Measurements from ENCODE around the gene PF4V1. TPM values are rescaled to one million over a fixed set of nuclear protein-coding genes. Genes with fewer than 3 reads are reported as not detected.

PF4V1 gene, protein sequence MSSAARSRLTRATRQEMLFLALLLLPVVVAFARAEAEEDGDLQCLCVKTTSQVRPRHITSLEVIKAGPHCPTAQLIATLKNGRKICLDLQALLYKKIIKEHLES
- not detected for total RNA-seq

DNA sequence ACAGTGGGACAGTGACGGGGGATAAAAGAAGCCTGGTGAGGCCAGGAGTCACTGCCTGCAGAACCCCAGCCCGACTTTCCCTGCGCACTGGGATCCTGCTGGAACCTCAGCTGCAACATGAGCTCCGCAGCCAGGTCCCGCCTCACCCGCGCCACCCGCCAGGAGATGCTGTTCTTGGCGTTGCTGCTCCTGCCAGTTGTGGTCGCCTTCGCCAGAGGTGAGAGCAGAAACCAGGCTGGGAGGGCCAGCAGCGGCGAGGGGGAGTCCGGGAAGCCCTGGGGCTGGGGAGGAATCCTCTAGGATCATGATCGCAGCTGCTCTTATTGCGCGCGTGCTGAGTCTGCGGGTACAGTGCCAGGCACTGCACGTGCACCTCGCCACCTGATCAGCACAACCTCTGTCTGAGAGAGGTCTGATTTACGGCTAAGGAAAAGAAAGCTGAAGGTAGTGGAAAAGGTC lies at the start of gene PF4V1:
Gene PF4V1 (plus strand): TSS at position 51 of the 459 bp plus-strand sequence. CDS start 67 bp downstream, at position 118.
- Mint-ChIP-seq H3K36me3 (ENCODE audit: low read depth) (no peaks in the 10 kb centered on the region), H3K9me3 (no peaks in the 10 kb centered on the region), H3K27ac (no peak within 1 kb of the TSS), H3K4me1 (no peaks in the 10 kb centered on the region), H3K4me3 (no peak within 1 kb of the TSS), H3K27me3 (peaks cover 3% of the 10 kb centered on the region)
- ChIA-PET POLR2A (no interaction called here), CTCF (no interaction called here)
- DNase-seq, result no peak

DNA sequence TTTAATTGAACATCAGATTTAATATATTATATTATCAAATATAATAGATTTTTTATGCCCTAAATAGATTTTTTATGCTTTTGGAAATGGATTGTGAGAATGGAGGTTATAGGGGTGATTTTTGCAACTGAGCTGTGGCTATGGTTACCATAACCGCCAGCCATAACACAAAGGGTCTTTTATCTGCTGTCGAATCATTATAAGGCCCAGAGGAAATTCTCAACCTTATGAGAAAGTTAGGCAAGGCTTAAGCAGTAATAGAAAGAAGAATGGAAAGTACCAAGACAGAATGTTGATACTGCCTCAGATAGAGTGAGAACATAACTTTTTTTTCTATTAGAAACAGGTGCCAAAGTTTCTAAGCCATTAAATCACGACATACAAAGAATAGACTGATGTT lies 42.9 kb upstream of the PF4V1 start:
- ChIA-PET CTCF (no interaction called here), POLR2A (no interaction called here)
- Mint-ChIP-seq H3K36me3 (ENCODE audit: low read depth) (no peaks in the 10 kb centered on the region), H3K4me3 (no peak overlapping the region), H3K27me3 (no peaks in the 10 kb centered on the region), H3K27ac (no peak overlapping the region), H3K9me3 (peaks cover 5% of the 10 kb centered on the region), H3K4me1 (peaks cover 6% of the 10 kb centered on the region)
- no peak for DNase-seq

DNA sequence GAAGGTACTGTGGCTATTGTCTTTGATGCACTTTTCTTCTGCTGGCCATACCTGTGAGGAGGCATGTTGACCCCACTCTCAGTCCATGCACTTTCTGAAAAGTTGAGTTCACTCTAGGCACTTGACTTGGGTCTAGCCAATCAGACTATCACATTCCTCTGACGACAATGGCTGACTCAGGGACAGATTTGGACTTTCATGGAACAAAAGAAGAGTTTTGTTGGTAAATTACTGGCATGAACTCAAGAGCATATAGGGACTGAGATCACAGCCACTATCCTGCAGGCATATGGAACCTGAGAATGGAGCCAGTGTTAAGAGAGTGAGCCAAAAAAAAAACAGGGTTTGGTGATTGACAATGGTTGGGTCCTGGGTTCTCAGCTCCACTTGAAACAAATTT lies 41.3 kb upstream of the PF4V1 start:
- Mint-ChIP-seq H3K4me3 (no peak overlapping the region), H3K9me3 (peaks cover 10% of the 10 kb centered on the region), H3K4me1 (peaks cover 16% of the 10 kb centered on the region), H3K27me3 (no peaks in the 10 kb centered on the region), H3K36me3 (ENCODE audit: low read depth) (no peaks in the 10 kb centered on the region), H3K27ac (no peak overlapping the region)
- no peak for DNase-seq
- POLR2A ChIA-PET, result no interaction called here
- CTCF ChIA-PET, result no interaction called here

DNA sequence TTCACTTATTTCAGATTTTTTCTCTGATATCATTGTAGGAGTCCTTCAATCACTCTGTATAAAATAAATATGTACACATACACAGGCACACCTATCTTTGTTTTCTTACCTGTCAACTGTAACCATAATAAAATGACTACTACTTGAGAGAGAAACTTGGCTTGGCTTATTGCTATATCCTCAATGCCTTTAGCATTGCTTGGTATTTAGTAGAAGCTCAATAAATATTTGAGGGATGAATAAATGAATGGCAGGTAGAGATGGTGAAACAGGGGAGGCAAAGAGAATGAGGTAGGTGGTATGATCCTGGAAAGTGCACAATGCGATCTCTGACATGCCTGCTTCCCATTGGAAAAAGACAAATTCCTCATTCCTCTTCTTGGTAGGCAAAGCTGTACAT lies 38.4 kb upstream of the PF4V1 start:
- H3K36me3 Mint-ChIP-seq (ENCODE audit: low read depth), result no peaks in the 10 kb centered on the region
- H3K4me3 Mint-ChIP-seq, result no peak overlapping the region
- peaks cover 10% of the 10 kb centered on the region for H3K9me3 Mint-ChIP-seq
- no peak for DNase-seq
- peaks cover 19% of the 10 kb centered on the region for H3K4me1 Mint-ChIP-seq
- ChIA-PET POLR2A (no interaction called here), CTCF (no interaction called here)
- no peaks in the 10 kb centered on the region for H3K27me3 Mint-ChIP-seq
- peak overlapping the region; percentile 4 for H3K27ac Mint-ChIP-seq

DNA sequence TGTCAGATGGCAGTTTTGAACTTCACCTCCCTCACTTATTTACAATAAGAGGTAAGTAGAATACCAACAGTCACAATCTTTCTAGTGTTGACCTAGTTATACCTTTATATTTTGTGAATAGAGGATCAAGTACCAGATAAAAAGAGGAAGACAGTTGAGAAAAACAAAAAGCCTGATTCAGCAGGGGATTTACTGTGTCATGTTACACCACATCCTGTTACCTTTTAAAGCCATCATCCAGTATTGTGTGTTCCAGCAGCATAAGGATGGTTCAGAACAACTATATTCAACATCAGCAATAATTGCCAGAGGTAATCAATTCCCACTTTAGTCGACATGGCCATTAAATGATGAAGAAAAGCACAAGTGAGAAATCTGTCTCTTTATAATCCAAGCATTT lies 38.0 kb upstream of the PF4V1 start:
- Mint-ChIP-seq H3K36me3 (ENCODE audit: low read depth) (no peaks in the 10 kb centered on the region), H3K9me3 (peaks cover 10% of the 10 kb centered on the region), H3K27ac (peak overlapping the region; percentile 4), H3K4me3 (no peak overlapping the region), H3K27me3 (no peaks in the 10 kb centered on the region), H3K4me1 (peaks cover 19% of the 10 kb centered on the region)
- ChIA-PET POLR2A (no interaction called here), CTCF (no interaction called here)
- DNase-seq, result no peak

DNA sequence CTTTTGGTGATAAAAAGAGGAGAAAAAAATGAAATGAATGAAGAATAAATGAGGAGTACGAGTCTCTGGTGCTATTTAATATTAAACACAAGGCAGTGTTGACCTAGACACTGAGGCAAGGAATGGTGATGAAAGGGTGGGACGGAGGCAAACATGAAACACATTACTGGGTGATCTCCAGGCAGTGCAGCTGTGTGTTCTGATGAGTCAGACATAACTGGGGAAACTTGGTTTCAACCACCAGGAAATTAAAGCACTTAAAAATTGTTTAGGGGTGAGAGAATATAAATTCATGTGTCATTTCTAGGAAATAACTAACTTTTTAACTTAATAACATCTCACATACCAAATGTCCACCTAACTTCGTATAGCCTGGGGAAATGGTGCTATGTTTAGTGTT lies 36.3 kb upstream of the PF4V1 start:
- no peak for DNase-seq
- POLR2A ChIA-PET, result no interaction called here
- H3K27ac Mint-ChIP-seq, result no peak overlapping the region
- H3K9me3 Mint-ChIP-seq, result peaks cover 10% of the 10 kb centered on the region
- no peaks in the 10 kb centered on the region for H3K36me3 Mint-ChIP-seq (ENCODE audit: low read depth)
- no peaks in the 10 kb centered on the region for H3K27me3 Mint-ChIP-seq
- H3K4me1 Mint-ChIP-seq, result peaks cover 19% of the 10 kb centered on the region
- no peak overlapping the region for H3K4me3 Mint-ChIP-seq
- CTCF ChIA-PET, result no interaction called here

DNA sequence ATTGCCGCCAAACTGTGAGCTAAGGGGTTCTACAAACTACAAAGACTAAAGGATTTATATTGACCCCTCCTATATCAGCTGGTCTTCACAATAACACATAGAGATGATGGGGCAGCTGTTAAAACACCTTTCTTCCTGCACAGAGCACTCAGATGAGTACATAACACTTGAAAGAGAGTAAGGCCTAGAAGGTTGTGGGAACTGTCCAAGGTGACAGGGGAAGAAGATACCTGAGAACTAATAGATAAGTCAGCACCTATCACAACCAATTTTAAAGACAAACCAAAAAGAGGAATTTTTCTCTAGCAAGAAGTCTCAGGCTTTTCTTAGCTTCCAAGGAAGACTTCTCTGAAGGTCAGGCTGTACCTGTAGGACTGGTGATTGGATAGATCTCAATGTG lies 35.8 kb upstream of the PF4V1 start:
- peaks cover 19% of the 10 kb centered on the region for H3K4me1 Mint-ChIP-seq
- ChIA-PET POLR2A (no interaction called here), CTCF (no interaction called here)
- no peaks in the 10 kb centered on the region for H3K36me3 Mint-ChIP-seq (ENCODE audit: low read depth)
- H3K9me3 Mint-ChIP-seq, result peaks cover 10% of the 10 kb centered on the region
- DNase-seq, result no peak
- H3K27me3 Mint-ChIP-seq, result no peaks in the 10 kb centered on the region
- no peak overlapping the region for H3K4me3 Mint-ChIP-seq
- no peak overlapping the region for H3K27ac Mint-ChIP-seq

DNA sequence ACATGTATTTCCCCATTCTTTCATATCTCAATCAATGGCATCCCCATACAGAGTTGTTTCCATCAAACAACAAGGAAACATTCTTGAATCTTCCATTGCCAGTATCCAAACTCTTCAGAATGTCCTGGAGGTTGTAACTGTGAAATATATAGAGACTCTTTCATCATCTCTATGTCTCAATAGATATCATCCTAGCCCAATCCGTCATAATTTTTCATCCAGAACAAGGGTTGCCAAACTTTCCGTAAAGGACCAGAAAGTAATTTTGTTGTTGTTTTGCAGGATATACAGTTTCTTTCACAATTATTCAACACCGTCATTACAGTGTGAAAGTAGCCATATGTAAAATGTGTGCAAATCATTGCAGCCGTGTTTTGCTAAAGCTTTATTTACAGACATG lies 31.8 kb upstream of the PF4V1 start:
- Mint-ChIP-seq H3K4me3 (no peak overlapping the region), H3K36me3 (ENCODE audit: low read depth) (no peaks in the 10 kb centered on the region), H3K27me3 (no peaks in the 10 kb centered on the region), H3K9me3 (peaks cover 5% of the 10 kb centered on the region), H3K27ac (no peak overlapping the region), H3K4me1 (peaks cover 8% of the 10 kb centered on the region)
- POLR2A ChIA-PET, result no interaction called here
- CTCF ChIA-PET, result no interaction called here
- no peak for DNase-seq

DNA sequence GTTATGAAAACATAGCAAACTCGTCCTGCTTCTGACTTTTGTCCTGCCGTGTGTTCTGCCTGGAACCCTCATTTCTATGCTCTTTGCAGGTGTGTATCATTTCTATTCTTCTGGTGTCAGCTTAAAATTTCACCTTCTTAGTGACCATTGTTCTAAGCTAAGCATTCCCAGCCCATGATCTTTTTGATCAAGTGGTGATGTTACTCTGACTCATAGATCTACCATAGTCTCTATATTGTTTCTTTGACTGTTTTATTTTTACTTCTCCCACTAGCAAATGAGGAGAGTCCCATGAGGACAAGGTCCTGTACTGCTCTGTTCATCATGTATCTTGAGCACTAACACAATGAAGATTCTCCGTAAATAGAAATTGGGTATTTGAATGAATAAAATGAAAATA lies 30.7 kb upstream of the PF4V1 start:
- H3K9me3 Mint-ChIP-seq, result no peaks in the 10 kb centered on the region
- ChIA-PET POLR2A (no interaction called here), CTCF (no interaction called here)
- no peak overlapping the region for H3K4me3 Mint-ChIP-seq
- H3K36me3 Mint-ChIP-seq (ENCODE audit: low read depth), result no peaks in the 10 kb centered on the region
- H3K27ac Mint-ChIP-seq, result no peak overlapping the region
- H3K27me3 Mint-ChIP-seq, result no peaks in the 10 kb centered on the region
- no peaks in the 10 kb centered on the region for H3K4me1 Mint-ChIP-seq
- DNase-seq, result no peak

DNA sequence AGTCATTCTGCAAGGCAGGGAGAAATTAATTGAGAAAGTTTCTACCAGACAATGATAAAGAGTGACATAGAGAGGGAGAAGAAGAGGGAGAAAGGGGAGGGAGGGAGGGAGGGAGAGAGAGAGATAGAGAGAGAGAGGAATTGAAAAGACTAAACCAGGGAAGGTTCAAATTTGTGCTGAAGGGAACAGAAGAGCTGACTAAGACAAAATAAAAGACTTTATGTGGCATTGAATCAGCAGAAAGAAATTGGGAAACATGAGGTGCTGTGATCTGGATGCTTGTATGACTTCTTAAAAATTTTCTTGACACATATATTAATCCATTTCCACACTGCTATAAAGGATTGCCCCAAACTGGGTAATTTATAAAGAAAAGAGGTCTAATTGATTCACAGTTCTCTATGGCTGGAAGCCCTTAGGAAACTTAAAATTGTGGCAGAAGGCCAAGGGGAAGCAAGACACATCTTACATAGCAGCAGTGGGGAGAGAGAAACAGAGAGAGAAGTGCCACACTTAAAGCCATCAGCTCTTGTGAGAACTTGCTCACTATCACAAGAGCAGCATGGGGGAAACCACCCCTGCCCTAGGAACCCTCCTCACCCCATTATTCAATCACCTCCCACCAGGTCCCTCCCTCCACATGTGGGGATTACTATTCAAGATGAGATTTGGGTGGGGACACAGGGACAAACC lies 30.1 kb upstream of the PF4V1 start:
- Mint-ChIP-seq H3K9me3 (no peaks in the 10 kb centered on the region), H3K27ac (no peak overlapping the region), H3K36me3 (ENCODE audit: low read depth) (no peaks in the 10 kb centered on the region)

DNA sequence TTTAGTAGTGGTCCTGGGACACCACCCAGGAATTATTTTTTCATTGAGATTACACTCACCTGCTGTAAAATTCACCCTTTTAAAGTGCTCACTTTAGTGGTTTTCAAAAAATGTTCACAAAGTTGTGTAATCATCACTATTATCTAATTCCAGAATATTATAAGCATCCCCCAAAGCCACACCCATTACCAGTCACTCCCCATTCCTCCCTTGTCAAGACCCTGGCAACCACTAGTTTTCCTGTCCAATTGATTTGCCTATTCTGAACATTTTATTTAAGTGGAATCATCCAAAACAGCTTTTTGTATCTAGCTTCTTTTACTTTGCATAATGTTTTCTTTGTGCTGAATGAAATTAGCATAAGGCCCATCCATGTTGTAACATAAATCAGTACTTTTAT lies 29.3 kb upstream of the PF4V1 start:
- Mint-ChIP-seq H3K4me1 (no peaks in the 10 kb centered on the region), H3K4me3 (no peak overlapping the region), H3K27me3 (no peaks in the 10 kb centered on the region), H3K36me3 (ENCODE audit: low read depth) (no peaks in the 10 kb centered on the region), H3K27ac (no peak overlapping the region), H3K9me3 (no peaks in the 10 kb centered on the region)
- no peak for DNase-seq
- POLR2A ChIA-PET, result no interaction called here
- CTCF ChIA-PET, result no interaction called here

More for the DNA sequence above, 30.1 kb upstream of the PF4V1 start:
- H3K27me3 Mint-ChIP-seq, result no peaks in the 10 kb centered on the region
- no peak overlapping the region for H3K4me3 Mint-ChIP-seq
- ChIA-PET POLR2A (no interaction called here), CTCF (no interaction called here)
- no peak for DNase-seq
- no peaks in the 10 kb centered on the region for H3K4me1 Mint-ChIP-seq

DNA sequence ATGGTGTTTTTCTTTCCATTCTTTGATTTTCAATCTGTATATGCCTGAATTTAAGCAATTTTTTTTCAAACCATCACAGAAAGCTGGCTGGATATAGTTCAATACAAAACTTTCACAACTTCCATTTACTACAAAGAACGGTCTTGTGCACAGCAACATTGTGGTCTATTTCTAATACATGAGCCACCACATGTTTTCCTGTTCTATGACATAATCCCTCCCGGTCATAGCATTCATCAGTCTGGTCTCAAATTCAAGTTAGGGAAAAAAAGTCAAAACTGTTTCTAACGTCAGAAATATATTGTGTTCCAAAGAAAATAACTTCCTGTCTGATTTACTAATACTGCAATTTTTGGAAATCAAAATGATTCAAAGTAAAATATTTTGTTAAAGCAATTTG lies 24.1 kb upstream of the PF4V1 start:
- CTCF ChIA-PET, result no interaction called here
- no peak for DNase-seq
- H3K4me3 Mint-ChIP-seq, result no peak overlapping the region
- no peaks in the 10 kb centered on the region for H3K4me1 Mint-ChIP-seq
- peaks cover 3% of the 10 kb centered on the region for H3K9me3 Mint-ChIP-seq
- no peaks in the 10 kb centered on the region for H3K27me3 Mint-ChIP-seq
- no peaks in the 10 kb centered on the region for H3K36me3 Mint-ChIP-seq (ENCODE audit: low read depth)
- POLR2A ChIA-PET, result no interaction called here
- H3K27ac Mint-ChIP-seq, result no peak overlapping the region

DNA sequence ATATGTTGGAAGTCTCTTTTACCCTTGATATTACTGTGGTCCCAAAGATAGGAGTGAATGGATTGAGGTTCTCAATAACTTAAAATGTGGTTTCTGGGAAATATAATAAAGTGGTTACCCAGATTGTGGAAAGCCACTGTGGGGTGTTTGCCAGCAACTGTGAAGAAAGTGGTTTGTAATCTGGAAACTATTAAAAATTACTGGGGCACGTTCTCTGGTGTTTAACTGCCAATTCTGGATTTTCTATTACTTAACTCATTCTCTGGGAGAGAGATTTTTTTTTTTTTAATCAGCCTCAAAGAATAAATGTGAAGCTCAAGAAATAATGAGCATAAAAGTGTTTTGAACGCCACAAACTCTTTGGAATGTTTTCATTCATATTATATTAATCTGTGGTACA lies 21.5 kb upstream of the PF4V1 start:
- Mint-ChIP-seq H3K4me3 (no peak overlapping the region), H3K36me3 (ENCODE audit: low read depth) (no peaks in the 10 kb centered on the region), H3K27me3 (no peaks in the 10 kb centered on the region), H3K4me1 (no peaks in the 10 kb centered on the region), H3K9me3 (peaks cover 3% of the 10 kb centered on the region), H3K27ac (no peak overlapping the region)
- DNase-seq, result no peak
- CTCF ChIA-PET, result no interaction called here
- POLR2A ChIA-PET, result no interaction called here

DNA sequence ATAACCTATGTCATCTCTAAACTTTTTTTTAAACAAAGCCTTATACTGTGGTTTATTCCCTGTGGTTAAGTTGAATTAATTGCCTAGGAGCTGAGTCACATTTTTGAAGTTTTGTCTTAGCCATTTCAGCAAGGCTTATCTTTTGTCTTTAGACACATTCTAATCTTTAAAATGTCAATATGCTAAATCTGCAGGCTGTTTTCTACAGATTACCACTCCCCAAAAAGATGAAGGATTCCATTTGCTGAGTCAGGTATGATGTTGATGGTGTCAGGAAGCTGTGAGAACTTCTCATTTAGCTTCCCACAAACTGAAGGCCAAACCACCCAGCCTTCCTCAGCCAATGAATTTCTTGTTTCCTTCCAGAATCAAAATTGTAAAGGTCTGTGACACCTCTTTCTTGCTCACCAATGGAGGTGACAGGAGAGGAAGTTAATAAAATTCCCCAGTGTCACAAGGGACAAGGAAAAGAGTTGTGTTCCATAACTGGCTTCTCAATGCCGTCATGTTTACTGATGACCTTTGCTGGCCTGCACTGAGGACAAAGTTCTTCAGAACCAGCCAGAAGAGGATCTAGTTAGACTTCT lies 20.4 kb upstream of the PF4V1 start:
- Mint-ChIP-seq H3K9me3 (peaks cover 3% of the 10 kb centered on the region), H3K27me3 (peaks cover 8% of the 10 kb centered on the region), H3K4me1 (no peaks in the 10 kb centered on the region), H3K27ac (no peak overlapping the region), H3K4me3 (no peak overlapping the region), H3K36me3 (ENCODE audit: low read depth) (no peaks in the 10 kb centered on the region)
- DNase-seq, result no peak
- POLR2A ChIA-PET, result no interaction called here
- CTCF ChIA-PET, result no interaction called here
